ENCODE measurements around the gene HECA. TPM values are rescaled to one million over a fixed set of nuclear protein-coding genes. Genes with fewer than 3 reads are reported as not detected.

Gene HECA
- total RNA-seq, 2 donors from 2014 or later = 46.7 to 58.3 TPM

GRCh38 chr6:139149383-139149782, 14.5 kb downstream of the HECA start:
- TF ChIP-seq, protein P1, sequence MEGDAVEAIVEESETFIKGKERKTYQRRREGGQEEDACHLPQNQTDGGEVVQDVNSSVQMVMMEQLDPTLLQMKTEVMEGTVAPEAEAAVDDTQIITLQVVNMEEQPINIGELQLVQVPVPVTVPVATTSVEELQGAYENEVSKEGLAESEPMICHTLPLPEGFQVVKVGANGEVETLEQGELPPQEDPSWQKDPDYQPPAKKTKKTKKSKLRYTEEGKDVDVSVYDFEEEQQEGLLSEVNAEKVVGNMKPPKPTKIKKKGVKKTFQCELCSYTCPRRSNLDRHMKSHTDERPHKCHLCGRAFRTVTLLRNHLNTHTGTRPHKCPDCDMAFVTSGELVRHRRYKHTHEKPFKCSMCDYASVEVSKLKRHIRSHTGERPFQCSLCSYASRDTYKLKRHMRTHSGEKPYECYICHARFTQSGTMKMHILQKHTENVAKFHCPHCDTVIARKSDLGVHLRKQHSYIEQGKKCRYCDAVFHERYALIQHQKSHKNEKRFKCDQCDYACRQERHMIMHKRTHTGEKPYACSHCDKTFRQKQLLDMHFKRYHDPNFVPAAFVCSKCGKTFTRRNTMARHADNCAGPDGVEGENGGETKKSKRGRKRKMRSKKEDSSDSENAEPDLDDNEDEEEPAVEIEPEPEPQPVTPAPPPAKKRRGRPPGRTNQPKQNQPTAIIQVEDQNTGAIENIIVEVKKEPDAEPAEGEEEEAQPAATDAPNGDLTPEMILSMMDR (IDR thresholded peaks at IDR 0.05) = no peak
- ATAC-seq (ENCODE audit: insufficient number of reproducible peaks, low FRiP score, low read depth) = no peak
- Histone ChIP-seq H3K4me1 (ENCODE audit: control insufficient read depth in 1 of 2, low read depth in 2 of 2) (peaks cover 47 to 72% of the 10 kb centered on the region in 2 donors), H3K27ac (no peak overlapping the region), H3K27me3 (replicated peaks; ENCODE audit: insufficient read depth) (no peaks in the 10 kb centered on the region), H3K4me3 (no peak overlapping the region), H3K36me3 (no peaks in the 10 kb centered on the region), H3K9me3 (no peaks in the 10 kb centered on the region)
- no peak for DNase-seq (ENCODE audit: low spot score)

- no peak overlapping the region for H3K27ac ChIP-seq
- H3K27me3 ChIP-seq (replicated peaks; ENCODE audit: insufficient read depth) = no peaks in the 10 kb centered on the region
- ATAC-seq (ENCODE audit: insufficient number of reproducible peaks, low FRiP score, low read depth) (no peak), DNase-seq (ENCODE audit: low spot score) (no peak)
- no peaks in the 10 kb centered on the region for H3K9me3 ChIP-seq
- peaks cover 38 to 82% of the 10 kb centered on the region in 2 donors for H3K4me1 ChIP-seq (ENCODE audit: control insufficient read depth in 1 of 2, low read depth in 2 of 2)
- TF ChIP-seq, protein P1 (IDR thresholded peaks at IDR 0.05) = no peak
- no peak overlapping the region for H3K4me3 ChIP-seq
- no peaks in the 10 kb centered on the region for H3K36me3 ChIP-seq
Measured at GRCh38 chr6:139150920-139151319, 16.0 kb downstream of the HECA start.

GRCh38 chr6:139151425-139152087, 16.7 kb downstream of the HECA start:
- H3K4me1 ChIP-seq (ENCODE audit: control insufficient read depth in 1 of 2, low read depth in 2 of 2) = peaks cover 41 to 84% of the 10 kb centered on the region in 2 donors
- no peak overlapping the region for H3K4me3 ChIP-seq

DNA sequence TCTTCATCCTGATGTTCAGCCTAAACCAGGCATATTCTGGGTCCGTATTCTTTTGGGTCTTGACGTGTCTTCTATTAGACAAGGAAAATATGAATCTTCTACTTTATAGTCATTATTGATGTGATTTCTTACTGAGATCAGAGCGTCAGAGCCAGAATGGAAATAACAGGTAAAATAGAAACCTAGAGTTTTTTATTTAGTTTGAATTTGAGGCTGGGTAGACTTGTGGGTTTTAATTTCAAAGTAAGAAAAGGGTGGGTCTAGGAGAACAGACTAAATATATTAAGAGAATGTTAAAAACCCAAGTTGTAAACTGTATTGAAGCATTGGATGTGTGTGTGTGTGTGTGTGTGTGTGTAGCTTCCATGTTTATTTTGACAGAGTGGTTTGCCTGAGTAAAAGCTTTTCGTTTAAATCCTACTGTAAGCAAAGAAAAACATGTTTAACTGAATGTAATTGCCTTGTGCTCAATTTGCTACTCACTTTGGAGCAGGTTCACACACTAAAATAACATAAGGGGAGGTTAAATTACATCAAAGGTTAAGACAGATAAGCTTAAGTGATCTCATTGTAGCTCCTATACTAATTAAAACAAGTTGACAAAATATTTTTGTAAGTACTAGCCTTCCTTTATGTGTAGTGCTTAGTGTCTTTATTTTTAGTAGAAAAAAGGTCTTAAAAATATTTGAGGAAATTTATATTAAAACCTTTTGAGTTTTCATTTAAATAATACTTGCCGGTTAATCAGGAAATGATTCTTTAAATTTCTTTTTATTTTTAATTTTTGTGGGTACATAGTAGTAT, 17.4 kb downstream of the HECA start:
- ATAC-seq (ENCODE audit: insufficient number of reproducible peaks, low FRiP score, low read depth) = no peak
- no peaks in the 10 kb centered on the region for H3K9me3 ChIP-seq

More at GRCh38 chr6:139151425-139152087, 16.7 kb downstream of the HECA start:
- H3K9me3 ChIP-seq = no peaks in the 10 kb centered on the region
- no peak for DNase-seq (ENCODE audit: low spot score)
- H3K36me3 ChIP-seq = no peaks in the 10 kb centered on the region
- H3K27ac ChIP-seq = no peak overlapping the region
- no peaks in the 10 kb centered on the region for H3K27me3 ChIP-seq (replicated peaks; ENCODE audit: insufficient read depth)
- ATAC-seq (ENCODE audit: insufficient number of reproducible peaks, low FRiP score, low read depth) = no peak
- TF ChIP-seq, protein P1 (IDR thresholded peaks at IDR 0.05) = no peak

GRCh38 chr6:139152892-139153271, 18.0 kb downstream of the HECA start:
- H3K9me3 ChIP-seq = no peaks in the 10 kb centered on the region
- H3K27me3 ChIP-seq (replicated peaks; ENCODE audit: insufficient read depth) = no peaks in the 10 kb centered on the region
- H3K4me3 ChIP-seq = no peak overlapping the region
- TF ChIP-seq, protein P1 (IDR thresholded peaks at IDR 0.05) = no peak
- ATAC-seq (ENCODE audit: insufficient number of reproducible peaks, low FRiP score, low read depth) = no peak
- peaks cover 38 to 89% of the 10 kb centered on the region in 2 donors for H3K4me1 ChIP-seq (ENCODE audit: control insufficient read depth in 1 of 2, low read depth in 2 of 2)
- DNase-seq (ENCODE audit: low spot score) = no peak
- H3K27ac ChIP-seq = no peak overlapping the region
- H3K36me3 ChIP-seq = no peaks in the 10 kb centered on the region

More for the DNA sequence above, 17.4 kb downstream of the HECA start:
- Histone ChIP-seq H3K27me3 (replicated peaks; ENCODE audit: insufficient read depth) (no peaks in the 10 kb centered on the region), H3K4me3 (no peak overlapping the region), H3K27ac (no peak overlapping the region), H3K36me3 (no peaks in the 10 kb centered on the region), H3K4me1 (ENCODE audit: control insufficient read depth in 1 of 2, low read depth in 2 of 2) (peaks cover 41 to 90% of the 10 kb centered on the region in 2 donors)
- no peak for DNase-seq (ENCODE audit: low spot score)
- TF ChIP-seq, protein P1 (IDR thresholded peaks at IDR 0.05) = no peak
